Measurements from ENCODE around the gene SPIRE1. TPM values are rescaled to one million over a fixed set of nuclear protein-coding genes. Genes with fewer than 3 reads are reported as not detected.
"Not testable (repeated sequence)": the region's sequence is repeated elsewhere in the genome, so short reads cannot be mapped to it uniquely, and the experiment has no call there.

SPIRE1 gene
- polyA plus RNA-seq, 1 donor from 2014 or later = 22.2 TPM

- H3K9ac ChIP-seq (ENCODE audit: low read length); H3K9me2 ChIP-seq (ENCODE audit: insufficient read depth, low read length); H2AFZ ChIP-seq (ENCODE audit: low read depth, low read length); H3K9me3 ChIP-seq (ENCODE audit: low read length); H3K27me3 ChIP-seq (ENCODE audit: insufficient read depth, low read depth, low read length); H4K20me1 ChIP-seq (ENCODE audit: insufficient read depth); H3F3A ChIP-seq (ENCODE audit: insufficient read depth, low read length, poor library complexity, severe bottlenecking); H3K79me2 ChIP-seq (replicated peaks; ENCODE audit: insufficient read depth, low read length); H3K36me3 ChIP-seq (ENCODE audit: insufficient read depth, low read length); H3K4me3 ChIP-seq (ENCODE audit: low read length); H3K4me2 ChIP-seq (ENCODE audit: low read length); H3K27ac ChIP-seq (ENCODE audit: low read length): not testable (repeated sequence)
Observed at GRCh38 chr18:12551943-12552878, 105.7 kb downstream of the SPIRE1 start.

- not testable (repeated sequence) for H3K4me3 ChIP-seq (ENCODE audit: low read length); H3K9me2 ChIP-seq (ENCODE audit: insufficient read depth, low read length); H4K20me1 ChIP-seq (ENCODE audit: insufficient read depth); H3F3A ChIP-seq (ENCODE audit: insufficient read depth, low read length, poor library complexity, severe bottlenecking); H3K36me3 ChIP-seq (ENCODE audit: insufficient read depth, low read length); H2AFZ ChIP-seq (ENCODE audit: low read depth, low read length); H3K79me2 ChIP-seq (replicated peaks; ENCODE audit: insufficient read depth, low read length); H3K9ac ChIP-seq (ENCODE audit: low read length); H3K27ac ChIP-seq (ENCODE audit: low read length); H3K9me3 ChIP-seq (ENCODE audit: low read length); H3K4me2 ChIP-seq (ENCODE audit: low read length); H3K27me3 ChIP-seq (ENCODE audit: insufficient read depth, low read depth, low read length)
Observed at GRCh38 chr18:12551466-12551865, 106.4 kb downstream of the SPIRE1 start.

- Histone ChIP-seq H3K27ac (ENCODE audit: low read length) (no peak overlapping the region), H3K27me3 (ENCODE audit: insufficient read depth, low read depth, low read length) (no peaks in the 10 kb centered on the region), H3K4me3 (ENCODE audit: low read length) (no peak overlapping the region), H3K9me2 (ENCODE audit: insufficient read depth, low read length) (no peaks in the 10 kb centered on the region), H3K9me3 (ENCODE audit: low read length) (no peaks in the 10 kb centered on the region), H2AFZ (ENCODE audit: low read depth, low read length) (no peak overlapping the region), H3K9ac (ENCODE audit: low read length) (no peak overlapping the region), H3K79me2 (replicated peaks; ENCODE audit: insufficient read depth, low read length) (no peaks in the 10 kb centered on the region), H3K36me3 (ENCODE audit: insufficient read depth, low read length) (no peaks in the 10 kb centered on the region), H3K4me2 (ENCODE audit: low read length) (no peak overlapping the region), H3F3A (ENCODE audit: insufficient read depth, low read length, poor library complexity, severe bottlenecking) (no peaks in the 10 kb centered on the region), H4K20me1 (ENCODE audit: insufficient read depth) (no peaks in the 10 kb centered on the region)
- TF ChIP-seq TAF1 (IDR thresholded peaks at IDR 0.05; ENCODE audit: low read depth) (no peak), RAD21 (conservative IDR thresholded peaks at IDR 0.05) (no peak), POLR2AphosphoS5 (IDR thresholded peaks at IDR 0.05) (no peak), EP300 (conservative IDR thresholded peaks at IDR 0.05; ENCODE audit: poor library complexity, severe bottlenecking) (no peak), MXI1 (conservative IDR thresholded peaks at IDR 0.05; ENCODE audit: poor library complexity, severe bottlenecking) (no peak), REST (IDR thresholded peaks at IDR 0.05; ENCODE audit: borderline replicate concordance) (no peak)
Observed at GRCh38 chr18:12543697-12544096, 114.2 kb downstream of the SPIRE1 start.

Measured in neural cell (in vitro differentiated cells).